Measurements from ENCODE around the gene EEF1E1.

EEF1E1 gene

GRCh38 chr6:8108759-8109539 lies 6.6 kb upstream of the EEF1E1 start:
- no peaks in the 10 kb centered on the region for H3K36me3 Mint-ChIP-seq (ENCODE audit: low read depth)
- no peak overlapping the region for H3K4me3 Mint-ChIP-seq
- no peak overlapping the region for H3K27ac Mint-ChIP-seq
- no peaks in the 10 kb centered on the region for H3K9me3 Mint-ChIP-seq
- peaks cover 38% of the 10 kb centered on the region for H3K27me3 Mint-ChIP-seq (ENCODE audit: low read depth)
- peaks cover 3% of the 10 kb centered on the region for H3K4me1 Mint-ChIP-seq (ENCODE audit: low read depth)
- no peak for DNase-seq (ENCODE audit: low spot score)

GRCh38 chr6:8108031-8108660 lies 5.8 kb upstream of the EEF1E1 start:
- H3K9me3 Mint-ChIP-seq, result no peaks in the 10 kb centered on the region
- H3K4me3 Mint-ChIP-seq, result no peak overlapping the region
- no peaks in the 10 kb centered on the region for H3K36me3 Mint-ChIP-seq (ENCODE audit: low read depth)
- H3K27me3 Mint-ChIP-seq (ENCODE audit: low read depth), result peaks cover 38% of the 10 kb centered on the region
- no peak overlapping the region for H3K27ac Mint-ChIP-seq
- DNase-seq (ENCODE audit: low spot score), result no peak
- H3K4me1 Mint-ChIP-seq (ENCODE audit: low read depth), result peaks cover 3% of the 10 kb centered on the region

GRCh38 chr6:8105791-8106190 lies 3.4 kb upstream of the EEF1E1 start:
- no peak overlapping the region for H3K27ac Mint-ChIP-seq
- no peak for DNase-seq (ENCODE audit: low spot score)
- H3K4me3 Mint-ChIP-seq, result no peak overlapping the region
- peaks cover 3% of the 10 kb centered on the region for H3K9me3 Mint-ChIP-seq
- peaks cover 29% of the 10 kb centered on the region for H3K27me3 Mint-ChIP-seq (ENCODE audit: low read depth)
- peaks cover 16% of the 10 kb centered on the region for H3K4me1 Mint-ChIP-seq (ENCODE audit: low read depth)
- peaks cover 5% of the 10 kb centered on the region for H3K36me3 Mint-ChIP-seq (ENCODE audit: low read depth)

- Mint-ChIP-seq H3K4me1 (ENCODE audit: low read depth) (peaks cover 27% of the 10 kb centered on the region), H3K27me3 (ENCODE audit: low read depth) (peaks cover 22% of the 10 kb centered on the region), H3K27ac (no peak overlapping the region), H3K4me3 (no peak overlapping the region), H3K9me3 (peaks cover 3% of the 10 kb centered on the region), H3K36me3 (ENCODE audit: low read depth) (peaks cover 18% of the 10 kb centered on the region)
- no peak for DNase-seq (ENCODE audit: low spot score)
Observed at GRCh38 chr6:8103726-8104125, 1.4 kb upstream of the EEF1E1 start.

DNA sequence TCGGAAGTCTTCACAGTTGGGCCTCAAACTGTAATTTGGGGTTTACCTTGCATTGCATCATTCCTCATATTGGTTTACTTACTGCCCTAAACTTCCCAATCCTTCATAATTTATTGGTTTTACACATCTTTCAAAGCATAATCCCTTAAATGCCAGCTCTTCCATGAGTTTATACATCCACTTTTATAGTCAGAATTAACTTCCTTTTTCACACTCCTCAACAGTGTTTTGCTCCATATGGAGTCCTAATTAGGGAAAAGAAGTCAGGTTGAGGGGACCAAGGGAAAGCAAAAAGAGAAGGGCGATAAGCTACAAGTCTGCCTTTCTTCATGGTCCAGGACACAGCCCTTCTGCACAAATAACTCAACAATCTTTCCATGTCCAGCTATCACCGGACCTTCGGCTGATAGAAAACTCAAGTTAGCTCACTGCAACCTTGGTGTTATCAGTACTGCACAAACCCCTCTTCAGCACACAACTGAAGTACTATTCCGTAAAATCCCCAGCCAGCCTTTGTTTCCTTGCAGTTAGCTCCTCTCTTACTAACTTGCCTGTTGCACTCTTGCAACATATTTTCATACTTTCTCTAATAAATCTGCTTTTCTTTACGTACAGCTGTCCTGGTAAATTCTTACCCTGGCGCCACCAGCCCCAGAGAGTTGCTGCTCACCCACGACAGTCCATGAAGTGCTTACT lies 2.0 kb downstream of the EEF1E1 start:
- peak overlapping the region; percentile 47 for H3K27ac Mint-ChIP-seq
- H3K4me3 Mint-ChIP-seq, result peak overlapping the region; percentile 33
- H3K36me3 Mint-ChIP-seq (ENCODE audit: low read depth), result peaks cover 32% of the 10 kb centered on the region
- peaks cover 27% of the 10 kb centered on the region for H3K4me1 Mint-ChIP-seq (ENCODE audit: low read depth)
- H3K9me3 Mint-ChIP-seq, result peaks cover 3% of the 10 kb centered on the region
- peaks cover 8% of the 10 kb centered on the region for H3K27me3 Mint-ChIP-seq (ENCODE audit: low read depth)
- no peak for DNase-seq (ENCODE audit: low spot score)

GRCh38 chr6:8090650-8091049 lies 11.7 kb downstream of the EEF1E1 start:
- DNase-seq (ENCODE audit: low spot score), result no peak
- no peak overlapping the region for H3K27ac Mint-ChIP-seq
- peaks cover 71% of the 10 kb centered on the region for H3K36me3 Mint-ChIP-seq (ENCODE audit: low read depth)
- H3K4me1 Mint-ChIP-seq (ENCODE audit: low read depth), result peaks cover 3% of the 10 kb centered on the region
- H3K4me3 Mint-ChIP-seq, result no peak overlapping the region
- H3K9me3 Mint-ChIP-seq, result peaks cover 10% of the 10 kb centered on the region
- no peaks in the 10 kb centered on the region for H3K27me3 Mint-ChIP-seq (ENCODE audit: low read depth)

GRCh38 chr6:8088886-8089285 lies 13.5 kb downstream of the EEF1E1 start:
- H3K36me3 Mint-ChIP-seq (ENCODE audit: low read depth), result peaks cover 59% of the 10 kb centered on the region

DNA sequence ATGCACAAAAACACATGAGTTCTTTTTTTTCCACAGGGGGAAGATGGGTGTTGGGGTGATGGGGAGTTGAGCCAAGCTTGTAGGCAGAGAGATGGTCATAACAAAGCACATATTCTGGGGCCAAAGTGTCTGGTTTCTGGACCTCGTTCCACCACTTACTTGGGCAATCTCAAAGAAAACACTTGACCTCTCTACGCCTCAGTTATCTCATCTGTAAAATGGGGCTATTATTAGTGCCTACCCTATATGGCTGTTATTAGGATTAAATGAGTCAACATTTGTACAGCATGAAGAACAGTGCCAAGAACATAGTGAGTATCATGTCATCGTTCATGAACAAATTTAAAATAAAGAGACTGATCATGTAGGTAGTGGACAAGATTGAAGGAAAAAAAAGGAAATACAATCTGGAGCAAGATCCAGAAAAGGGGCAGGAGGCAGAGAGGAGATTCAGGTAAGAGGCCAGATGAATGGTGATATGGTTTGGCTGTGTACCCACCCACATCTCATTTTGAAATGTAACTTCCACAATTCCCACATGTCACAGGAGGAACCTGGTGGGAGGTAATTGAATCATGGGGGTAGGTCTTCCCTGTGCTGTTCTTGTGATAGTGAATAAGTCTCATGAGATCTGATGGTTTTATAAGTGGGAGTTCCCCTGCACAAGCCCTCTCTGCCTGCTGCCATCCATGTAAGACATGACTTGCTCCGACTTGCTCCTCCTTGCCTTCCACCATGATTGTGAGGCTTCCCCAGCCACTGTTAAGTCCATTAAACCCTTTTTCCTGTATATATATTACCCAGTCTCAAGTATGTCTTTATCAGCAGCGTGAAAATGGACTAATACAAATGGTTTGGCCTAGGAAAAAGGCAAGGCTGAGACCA lies 14.2 kb downstream of the EEF1E1 start:
- Mint-ChIP-seq H3K9me3 (peaks cover 10% of the 10 kb centered on the region), H3K36me3 (ENCODE audit: low read depth) (peaks cover 54% of the 10 kb centered on the region), H3K4me3 (no peak overlapping the region), H3K27ac (no peak overlapping the region), H3K4me1 (ENCODE audit: low read depth) (peaks cover 9% of the 10 kb centered on the region), H3K27me3 (ENCODE audit: low read depth) (no peaks in the 10 kb centered on the region)
- no peak for DNase-seq (ENCODE audit: low spot score)

More at GRCh38 chr6:8088886-8089285, 13.5 kb downstream of the EEF1E1 start:
- H3K27me3 Mint-ChIP-seq (ENCODE audit: low read depth), result no peaks in the 10 kb centered on the region
- peaks cover 5% of the 10 kb centered on the region for H3K4me1 Mint-ChIP-seq (ENCODE audit: low read depth)
- no peak for DNase-seq (ENCODE audit: low spot score)
- no peak overlapping the region for H3K4me3 Mint-ChIP-seq
- H3K27ac Mint-ChIP-seq, result no peak overlapping the region
- peaks cover 10% of the 10 kb centered on the region for H3K9me3 Mint-ChIP-seq

DNA sequence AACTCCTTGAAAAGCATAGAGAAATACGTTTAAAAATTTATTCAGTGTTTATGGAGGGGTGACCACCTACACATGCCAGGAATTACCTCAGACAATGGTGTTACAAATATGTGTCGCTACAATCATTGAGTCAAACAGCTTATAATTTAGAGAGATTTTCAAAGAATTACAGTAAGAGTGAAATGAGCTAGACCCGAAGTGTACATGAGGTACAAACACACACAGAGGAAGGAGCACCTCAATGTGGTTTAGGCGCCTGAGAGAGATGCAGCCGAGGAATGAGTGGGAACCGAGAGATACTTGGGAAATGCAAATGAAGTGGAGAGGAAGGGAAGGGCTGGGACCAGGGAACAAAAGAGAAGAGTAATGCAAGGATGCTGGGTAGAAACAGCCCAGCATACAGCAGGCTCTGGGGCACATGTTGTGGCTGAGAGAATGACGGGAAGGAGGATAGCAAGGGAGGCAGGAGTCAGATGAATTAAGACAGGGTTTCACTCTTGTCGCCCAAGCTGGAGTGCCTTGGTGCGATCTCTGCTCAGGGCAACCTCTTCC lies 15.5 kb downstream of the EEF1E1 start:
- Mint-ChIP-seq H3K27me3 (ENCODE audit: low read depth) (no peaks in the 10 kb centered on the region), H3K9me3 (peaks cover 10% of the 10 kb centered on the region), H3K27ac (no peak overlapping the region), H3K36me3 (ENCODE audit: low read depth) (peaks cover 47% of the 10 kb centered on the region), H3K4me1 (ENCODE audit: low read depth) (peaks cover 12% of the 10 kb centered on the region), H3K4me3 (no peak overlapping the region)
- DNase-seq (ENCODE audit: low spot score), result no peak

DNA sequence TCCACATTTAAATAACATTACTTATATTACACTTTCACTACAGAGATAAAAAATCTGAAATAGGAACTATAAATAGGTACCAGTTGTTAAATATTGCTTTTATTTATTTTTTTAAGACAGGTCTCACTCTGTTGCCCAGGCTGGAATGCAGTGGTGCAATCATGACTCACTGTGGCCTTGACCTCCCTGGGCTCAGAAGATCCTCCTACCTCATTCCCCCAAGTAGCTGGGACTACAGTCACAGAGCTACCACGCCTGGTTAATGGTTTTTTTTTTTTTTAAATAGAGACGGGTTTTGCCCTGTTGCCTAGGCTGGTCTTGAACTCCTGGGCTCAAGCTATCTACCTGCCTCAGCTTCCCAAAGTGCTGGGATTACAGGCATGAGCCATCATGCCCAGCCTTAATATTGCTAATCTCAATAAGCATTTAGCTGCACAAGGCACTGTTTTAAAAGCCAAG lies 17.3 kb downstream of the EEF1E1 start:
- H3K9me3 Mint-ChIP-seq, result peaks cover 4% of the 10 kb centered on the region
- DNase-seq (ENCODE audit: low spot score), result no peak
- no peak overlapping the region for H3K4me3 Mint-ChIP-seq
- peaks cover 18% of the 10 kb centered on the region for H3K4me1 Mint-ChIP-seq (ENCODE audit: low read depth)
- H3K27ac Mint-ChIP-seq, result no peak overlapping the region
- no peaks in the 10 kb centered on the region for H3K27me3 Mint-ChIP-seq (ENCODE audit: low read depth)
- H3K36me3 Mint-ChIP-seq (ENCODE audit: low read depth), result peaks cover 40% of the 10 kb centered on the region

- H3K27me3 Mint-ChIP-seq (ENCODE audit: low read depth), result no peaks in the 10 kb centered on the region
- no peak overlapping the region for H3K4me3 Mint-ChIP-seq
- H3K27ac Mint-ChIP-seq, result no peak overlapping the region
- peaks cover 42% of the 10 kb centered on the region for H3K36me3 Mint-ChIP-seq (ENCODE audit: low read depth)
- H3K9me3 Mint-ChIP-seq, result peaks cover 4% of the 10 kb centered on the region
- peaks cover 21% of the 10 kb centered on the region for H3K4me1 Mint-ChIP-seq (ENCODE audit: low read depth)
- DNase-seq (ENCODE audit: low spot score), result no peak
Observed at GRCh38 chr6:8084586-8084985, 17.8 kb downstream of the EEF1E1 start.

DNA sequence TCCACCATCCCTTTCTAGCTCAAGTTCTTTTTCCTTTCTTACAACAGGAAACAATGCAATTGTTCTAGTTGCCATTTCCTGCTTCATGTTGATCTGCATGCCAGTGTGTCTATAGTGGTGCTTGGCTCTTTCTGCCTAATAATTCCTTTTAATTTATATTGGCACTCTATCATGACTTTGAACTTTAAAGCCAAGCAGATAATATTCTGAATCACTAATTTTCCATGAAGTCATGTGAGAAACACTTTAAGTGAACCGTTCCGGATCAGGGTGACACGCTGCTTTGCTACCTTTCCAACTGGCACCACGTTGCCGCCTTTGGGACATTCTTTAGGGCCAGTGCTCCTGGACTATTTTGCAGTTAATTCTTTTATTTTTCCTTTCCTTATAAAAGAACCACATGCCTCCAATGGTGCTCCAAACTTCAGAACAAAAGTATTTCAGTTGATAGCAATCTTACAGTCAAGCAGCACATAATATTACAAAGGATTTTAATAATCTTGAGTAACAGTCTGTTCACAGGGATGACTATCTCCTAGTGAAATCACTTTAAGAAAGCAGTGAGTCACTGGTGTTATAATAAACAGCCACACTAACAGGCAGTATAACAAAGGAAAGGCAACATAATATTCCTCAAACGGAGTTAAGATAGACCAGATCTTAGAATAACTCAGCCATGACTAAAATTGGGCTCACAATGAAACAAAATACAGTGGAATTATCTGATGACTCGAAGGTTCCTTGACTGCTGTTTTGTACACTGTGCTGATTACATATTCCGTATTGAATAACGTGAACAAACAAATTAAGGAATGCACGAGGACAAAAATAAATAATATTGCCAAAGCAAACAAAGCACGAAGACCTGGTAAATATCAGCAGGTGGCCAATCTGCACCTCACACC lies 19.1 kb downstream of the EEF1E1 start:
- Mint-ChIP-seq H3K4me1 (ENCODE audit: low read depth) (peaks cover 21% of the 10 kb centered on the region), H3K27ac (peak overlapping the region; percentile 5), H3K4me3 (no peak overlapping the region), H3K9me3 (no peaks in the 10 kb centered on the region), H3K36me3 (ENCODE audit: low read depth) (peaks cover 35% of the 10 kb centered on the region), H3K27me3 (ENCODE audit: low read depth) (no peaks in the 10 kb centered on the region)
- DNase-seq (ENCODE audit: low spot score), result no peak
